Inferior parietal cortex (tissue), 1 donor: ENCODE data around the gene HOXD12.

Source experiments
- DNase-seq: peaks from one replicate; pipeline ENCODE4 v3.0.0-alpha.2; 2016; ENCODE audit errors: extremely low spot score

HOXD12 gene

GRCh38 chr2:176130957-176131847 lies 31.6 kb downstream of the HOXD12 start:
- no peak for DNase-seq

DNA sequence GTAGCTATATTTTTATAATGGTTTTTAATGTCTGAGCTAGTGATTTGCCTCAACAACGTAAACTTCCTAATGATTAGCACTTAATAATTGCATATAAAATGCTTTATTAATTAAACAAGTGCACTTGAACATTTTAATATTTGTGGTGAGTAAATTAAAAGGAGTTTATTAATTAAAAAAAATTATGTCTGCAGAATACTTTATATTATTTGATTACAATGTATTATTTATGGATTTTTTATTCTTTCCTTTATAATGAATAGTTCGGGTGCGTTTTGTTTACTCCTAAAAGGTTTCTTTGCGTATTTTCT lies 32.2 kb downstream of the HOXD12 start:
- DNase-seq = no peak

DNA sequence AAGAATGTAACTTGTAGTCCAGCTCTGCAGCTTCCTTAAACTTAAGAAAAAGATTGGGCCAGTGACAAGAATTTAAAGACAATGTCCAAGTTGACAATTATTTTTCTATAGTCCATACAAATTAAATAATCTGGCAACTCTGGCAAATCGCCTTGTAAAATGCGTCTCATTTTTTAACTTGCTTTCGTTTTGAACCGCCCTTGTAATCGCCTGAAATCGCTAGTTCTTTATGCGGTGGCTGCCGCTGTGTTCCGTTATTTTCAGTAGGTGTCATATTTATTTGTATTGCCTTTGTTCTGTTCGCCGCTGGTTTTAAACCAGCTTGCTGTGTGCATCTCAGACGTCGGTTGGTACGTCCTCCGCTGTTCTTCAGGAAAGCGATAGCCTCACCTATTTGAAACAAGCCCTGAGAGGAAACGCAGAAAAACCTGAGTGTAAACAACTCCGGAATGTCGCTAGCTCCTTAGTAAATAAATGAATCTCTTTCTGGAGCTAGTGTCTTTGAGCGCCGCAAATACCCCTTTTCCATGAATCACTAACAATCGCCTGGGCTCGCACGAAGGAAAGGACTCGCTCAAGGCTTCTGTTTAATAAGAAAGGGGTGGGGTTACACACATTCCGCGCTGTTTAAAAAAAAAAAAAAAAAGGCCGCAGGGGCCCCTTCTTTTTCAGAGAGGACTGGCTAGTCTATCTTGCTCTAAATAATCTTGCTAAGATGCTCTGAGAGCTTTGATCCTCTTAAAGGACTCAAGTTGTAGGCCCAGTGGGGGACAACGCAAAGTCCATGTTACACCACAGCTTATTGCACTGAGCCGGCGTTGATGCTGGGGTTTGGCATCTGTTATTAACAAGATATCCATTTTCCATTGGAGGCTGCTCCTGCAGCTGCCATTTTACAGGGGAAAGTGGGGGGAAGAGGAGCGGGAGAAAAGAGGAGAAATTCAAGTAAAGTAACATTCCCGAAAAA lies 32.9 kb downstream of the HOXD12 start:
- no peak for DNase-seq

DNA sequence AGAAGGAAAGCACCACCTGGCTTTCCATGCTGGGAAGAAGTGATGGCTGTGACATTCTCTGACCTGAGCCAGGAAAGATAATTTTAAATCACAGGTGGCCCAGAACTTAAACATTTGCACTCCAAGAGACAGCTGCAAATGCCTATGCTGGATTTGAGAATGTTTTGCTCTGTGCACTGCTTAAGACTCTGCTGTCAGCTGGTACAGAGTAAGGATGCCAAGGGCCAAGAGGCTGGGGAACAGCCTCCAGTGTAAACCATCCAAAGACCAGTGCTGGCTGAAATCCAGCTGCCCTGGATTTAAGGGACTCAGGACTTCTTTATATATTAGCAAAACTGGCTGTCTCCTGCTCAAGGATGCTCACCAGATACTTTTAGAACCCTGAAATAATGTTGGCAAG lies 33.8 kb downstream of the HOXD12 start:
- no peak for DNase-seq

- DNase-seq = no peak
These were observed 34.4 kb downstream of the HOXD12 start for GRCh38 chr2:176134035-176134434.

GRCh38 chr2:176135035-176135440 lies 35.4 kb downstream of the HOXD12 start:
- DNase-seq = no peak

DNA sequence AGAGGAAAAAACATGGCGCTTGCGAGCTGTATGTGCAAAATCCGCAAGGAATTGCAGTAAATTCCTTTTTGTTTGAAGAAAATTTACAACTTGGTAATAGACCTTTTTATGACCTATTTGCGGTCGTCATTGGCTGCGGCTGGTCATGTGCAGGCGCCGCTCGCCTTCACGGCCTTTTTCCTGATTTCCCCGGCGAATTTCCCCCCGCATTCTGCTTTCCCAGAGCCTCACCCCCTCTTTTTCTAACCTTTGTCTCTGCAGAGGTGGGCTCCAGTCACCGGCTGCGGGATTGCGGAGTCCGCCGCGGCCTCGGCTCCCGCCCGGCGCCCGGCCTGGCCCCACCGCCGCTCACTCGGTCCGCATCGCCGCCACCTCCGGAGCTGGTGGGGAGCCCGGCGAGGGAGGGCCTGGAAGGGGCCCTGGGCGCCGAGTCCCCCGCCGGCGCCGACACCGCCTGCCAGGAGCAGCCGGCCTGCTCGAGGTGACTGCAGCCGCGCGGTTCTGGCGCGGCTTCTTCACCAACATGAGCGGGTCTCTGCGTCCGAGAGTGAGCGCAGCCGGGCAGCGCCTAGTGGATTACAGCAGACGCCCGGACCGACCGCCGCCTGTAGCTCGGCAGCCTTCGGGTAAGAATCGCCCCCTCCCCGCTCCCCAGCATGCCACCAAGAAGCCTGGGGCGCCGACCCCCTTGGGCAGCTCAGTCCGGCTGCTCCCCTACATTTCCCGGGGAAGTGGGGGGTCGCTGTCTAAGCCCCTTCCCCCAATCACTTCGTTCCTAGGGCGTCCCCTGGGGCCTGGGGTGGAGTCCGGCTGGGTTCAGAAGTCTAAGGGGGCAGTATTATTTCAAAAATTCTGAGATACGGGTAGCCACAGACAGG lies 37.0 kb downstream of the HOXD12 start:
- DNase-seq = no peak

GRCh38 chr2:176137252-176137580 lies 37.6 kb downstream of the HOXD12 start:
- DNase-seq = no peak

DNA sequence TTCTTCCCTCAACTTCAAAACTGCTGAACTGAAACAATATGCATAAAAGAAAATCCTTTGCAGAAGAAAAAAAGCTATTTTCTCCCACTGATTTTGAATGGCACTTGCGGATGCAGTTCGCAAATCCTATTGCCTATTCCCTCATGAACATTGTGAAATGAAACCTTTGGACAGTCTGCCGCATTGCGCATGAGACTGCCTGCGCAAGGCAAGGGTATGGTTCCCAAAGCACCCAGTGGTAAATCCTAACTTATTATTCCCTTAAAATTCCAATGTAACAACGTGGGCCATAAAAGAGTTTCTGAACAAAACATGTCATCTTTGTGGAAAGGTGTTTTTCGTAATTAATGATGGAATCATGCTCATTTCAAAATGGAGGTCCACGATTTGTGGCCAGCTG lies 38.3 kb downstream of the HOXD12 start:
- DNase-seq = no peak

DNA sequence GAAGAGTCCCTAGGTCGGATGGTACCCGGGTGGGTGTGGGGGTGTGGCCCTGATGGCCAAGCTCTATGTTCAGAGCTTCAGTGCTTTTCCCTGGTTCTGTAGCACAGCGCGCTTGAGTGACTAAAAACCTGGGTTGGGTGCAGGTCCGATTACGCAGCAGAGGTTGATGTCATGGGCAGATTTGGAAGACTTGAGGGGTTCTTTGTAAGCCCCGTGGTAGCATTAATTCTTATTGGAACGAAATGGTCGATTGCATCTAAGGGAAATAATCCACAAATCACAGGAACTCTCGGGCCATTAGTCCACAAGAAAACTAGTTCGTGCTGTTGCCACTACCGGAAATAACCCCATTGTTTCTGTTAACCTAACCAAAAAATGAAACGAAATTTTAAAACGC lies 38.9 kb downstream of the HOXD12 start:
- no peak for DNase-seq

GRCh38 chr2:176138923-176139660 lies 39.5 kb downstream of the HOXD12 start:
- DNase-seq = no peak

DNA sequence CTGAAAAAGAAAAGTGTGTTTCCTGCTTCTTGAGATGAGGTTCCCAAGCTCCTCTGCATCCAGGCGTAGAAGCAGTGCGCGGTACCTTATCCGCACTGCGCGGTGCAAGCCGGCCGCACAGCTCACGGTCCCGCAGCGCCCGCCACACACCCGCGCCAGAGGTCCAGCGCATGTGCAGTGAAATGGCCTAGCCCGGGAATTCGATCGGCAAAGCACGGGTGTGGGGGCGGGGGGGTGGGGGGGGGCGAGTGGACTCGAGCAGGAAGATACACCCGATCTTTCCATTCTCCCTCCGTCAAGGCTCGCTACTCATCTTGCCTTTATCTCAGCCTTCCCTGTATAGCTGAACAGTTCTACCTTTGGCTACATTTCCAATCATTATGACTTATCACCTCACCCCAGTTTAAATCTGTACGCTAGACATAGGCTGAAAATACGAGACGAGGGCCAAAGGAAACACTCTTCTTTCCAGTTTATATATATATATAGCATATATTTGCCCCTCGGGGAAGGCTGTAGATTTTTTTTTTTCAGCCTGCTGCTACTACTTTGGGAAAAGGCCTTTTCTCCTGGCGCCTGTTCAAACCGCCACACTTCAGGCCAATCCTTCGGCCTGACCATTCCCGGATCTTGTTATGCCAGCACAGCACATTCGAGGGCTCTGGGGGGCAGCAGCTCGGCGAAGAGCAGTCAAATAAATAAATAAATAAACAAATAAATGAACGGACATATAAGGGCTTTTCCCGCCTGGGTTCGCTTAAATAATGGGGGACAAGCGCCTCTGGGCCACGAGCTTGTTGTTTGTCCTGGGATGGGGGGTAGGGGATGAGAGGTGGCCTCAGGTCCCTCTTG lies 40.3 kb downstream of the HOXD12 start:
- no peak for DNase-seq

- DNase-seq = peak; percentile 74
These were observed 41.1 kb downstream of the HOXD12 start for GRCh38 chr2:176140513-176141317.

- DNase-seq = no peak
These were observed 42.7 kb downstream of the HOXD12 start for GRCh38 chr2:176142281-176142680.

- DNase-seq = no peak
These were observed 45.7 kb downstream of the HOXD12 start for GRCh38 chr2:176145085-176145969.

DNA sequence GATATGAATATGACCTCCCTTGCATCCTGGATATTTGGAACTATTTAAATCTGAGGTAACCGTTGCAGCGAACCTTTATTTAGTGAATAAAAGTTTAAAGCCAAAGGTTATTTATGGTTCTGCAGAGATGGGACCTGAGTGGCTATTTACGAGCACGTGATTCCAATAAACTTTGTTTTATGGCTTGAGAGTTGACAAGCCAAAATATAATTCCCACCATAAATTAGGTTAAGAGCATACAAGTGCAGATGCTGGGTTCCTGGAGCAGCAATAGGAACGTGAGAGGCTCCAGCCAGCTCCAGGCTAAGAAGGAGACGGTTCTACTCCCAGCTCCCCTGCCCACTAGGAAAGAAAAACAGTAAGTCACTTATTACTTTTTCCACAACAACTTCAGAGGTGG lies 46.5 kb downstream of the HOXD12 start:
- no peak for DNase-seq

- DNase-seq = no peak
These were observed 47.0 kb downstream of the HOXD12 start for GRCh38 chr2:176146645-176147044.

- DNase-seq = no peak
These were observed 47.7 kb downstream of the HOXD12 start for GRCh38 chr2:176147210-176147799.
